ENCODE results near the gene ATP6V0D1.

ATP6V0D1 gene

DNA sequence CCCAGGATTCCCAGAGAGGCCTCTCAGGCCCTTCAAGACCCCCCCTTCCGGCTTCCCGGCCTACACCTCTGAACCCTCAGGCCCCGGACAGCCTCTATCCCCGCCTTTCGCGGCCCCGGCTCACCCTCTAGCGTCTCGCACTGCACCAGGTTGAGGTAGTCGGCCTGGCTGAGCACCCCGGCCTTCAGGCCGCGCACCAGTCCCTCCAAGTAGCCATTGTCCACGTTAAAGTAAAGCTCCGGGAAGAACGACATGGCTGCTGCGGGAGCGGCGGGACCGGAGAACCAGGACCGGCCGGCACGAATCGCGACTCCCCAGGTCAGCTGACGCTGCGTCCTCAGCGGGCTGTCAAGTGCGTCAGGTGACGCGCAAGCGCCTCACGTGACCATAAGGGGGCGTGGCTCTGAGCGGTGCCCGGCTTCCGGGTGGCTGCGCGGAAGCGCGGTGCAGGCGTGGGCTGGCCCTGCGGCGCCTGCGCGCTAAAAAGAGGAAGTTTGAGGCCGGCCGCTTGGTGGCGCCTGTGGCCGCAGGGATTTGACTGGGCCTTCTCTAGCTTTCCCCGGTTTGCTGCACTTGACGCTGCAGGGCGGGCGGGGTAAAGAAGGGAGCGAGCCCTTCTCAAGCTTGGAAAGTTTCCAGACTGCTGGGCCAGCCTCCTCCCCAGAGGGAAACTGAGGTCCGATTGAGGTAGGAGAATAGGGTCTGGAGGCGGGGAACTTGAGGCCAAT is at the start of gene ATP6V0D1:
ATP6V0D1 (minus strand) TSS at position 325 of the 728 bp plus-strand sequence; CDS start at position 254, 71 bp downstream.
- Mint-ChIP-seq H3K27ac (peak within 1 kb of the TSS; percentile 100), H3K36me3 (ENCODE audit: low read depth) (peaks cover 6% of the 10 kb centered on the region), H3K4me1 (peaks cover 33% of the 10 kb centered on the region), H3K27me3 (ENCODE audit: low read depth, poor library complexity) (no peaks in the 10 kb centered on the region), H3K9me3 (no peaks in the 10 kb centered on the region), H3K4me3 (peak within 1 kb of the TSS; percentile 100)
- DNase-seq: peak; percentile 100
- TF ChIP-seq, protein P1, sequence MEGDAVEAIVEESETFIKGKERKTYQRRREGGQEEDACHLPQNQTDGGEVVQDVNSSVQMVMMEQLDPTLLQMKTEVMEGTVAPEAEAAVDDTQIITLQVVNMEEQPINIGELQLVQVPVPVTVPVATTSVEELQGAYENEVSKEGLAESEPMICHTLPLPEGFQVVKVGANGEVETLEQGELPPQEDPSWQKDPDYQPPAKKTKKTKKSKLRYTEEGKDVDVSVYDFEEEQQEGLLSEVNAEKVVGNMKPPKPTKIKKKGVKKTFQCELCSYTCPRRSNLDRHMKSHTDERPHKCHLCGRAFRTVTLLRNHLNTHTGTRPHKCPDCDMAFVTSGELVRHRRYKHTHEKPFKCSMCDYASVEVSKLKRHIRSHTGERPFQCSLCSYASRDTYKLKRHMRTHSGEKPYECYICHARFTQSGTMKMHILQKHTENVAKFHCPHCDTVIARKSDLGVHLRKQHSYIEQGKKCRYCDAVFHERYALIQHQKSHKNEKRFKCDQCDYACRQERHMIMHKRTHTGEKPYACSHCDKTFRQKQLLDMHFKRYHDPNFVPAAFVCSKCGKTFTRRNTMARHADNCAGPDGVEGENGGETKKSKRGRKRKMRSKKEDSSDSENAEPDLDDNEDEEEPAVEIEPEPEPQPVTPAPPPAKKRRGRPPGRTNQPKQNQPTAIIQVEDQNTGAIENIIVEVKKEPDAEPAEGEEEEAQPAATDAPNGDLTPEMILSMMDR (IDR thresholded peaks at IDR 0.05): peak; percentile 85

DNA sequence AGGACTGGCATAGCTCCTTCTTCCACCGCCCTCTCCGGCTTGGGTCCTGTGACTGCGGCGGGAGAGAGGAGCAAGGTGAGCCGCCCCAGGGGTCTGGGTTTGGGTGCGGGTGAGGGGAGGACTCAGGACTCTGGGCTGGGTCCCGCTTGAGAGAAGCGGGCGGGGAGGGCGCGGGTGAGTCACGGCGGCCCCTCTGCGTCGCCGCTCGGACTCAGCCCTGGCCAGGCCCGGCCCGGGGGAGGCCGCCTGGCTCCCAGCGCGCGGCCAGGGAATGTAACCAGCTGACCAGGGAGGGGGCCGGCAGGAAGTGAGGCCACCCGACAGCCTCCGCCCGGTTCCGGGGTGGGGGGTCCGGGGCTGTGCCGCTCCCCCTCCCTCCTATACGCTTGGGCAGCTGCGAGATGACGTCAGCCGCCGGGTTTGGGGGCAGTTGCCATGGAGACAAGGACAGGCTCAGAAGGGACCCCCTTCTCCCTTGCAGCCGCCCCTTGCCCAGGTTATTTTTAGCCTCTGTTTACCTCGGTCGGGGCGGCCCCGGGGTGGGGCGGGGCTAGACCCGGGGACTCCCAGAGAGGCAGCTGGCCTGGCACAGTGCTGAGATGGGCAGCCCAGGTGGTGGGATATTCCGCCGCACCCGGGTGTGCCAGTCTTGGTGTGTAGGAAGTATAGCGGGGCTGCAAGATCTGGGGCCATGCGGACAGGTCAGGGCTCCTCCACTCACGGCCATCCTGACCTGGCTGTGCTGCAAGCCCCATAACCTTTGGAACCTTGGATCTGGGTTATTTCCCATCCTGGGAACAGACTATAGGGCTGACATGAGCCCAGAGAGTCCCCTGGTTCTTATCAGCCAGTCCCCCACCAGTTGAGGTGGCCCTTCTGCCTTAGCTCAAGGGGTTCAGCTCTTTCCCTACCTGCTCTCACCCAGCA is 49.3 kb upstream of the ATP6V0D1 start:
- H3K4me3 Mint-ChIP-seq: peak overlapping the region; percentile 92
- H3K4me1 Mint-ChIP-seq: peaks cover 49% of the 10 kb centered on the region
- H3K27ac Mint-ChIP-seq: no peak overlapping the region
- peaks cover 71% of the 10 kb centered on the region for H3K27me3 Mint-ChIP-seq (ENCODE audit: low read depth, poor library complexity)
- H3K36me3 Mint-ChIP-seq (ENCODE audit: low read depth): peaks cover 8% of the 10 kb centered on the region
- no peaks in the 10 kb centered on the region for H3K9me3 Mint-ChIP-seq
- TF ChIP-seq, protein P1 (IDR thresholded peaks at IDR 0.05): no peak
- peak; percentile 68 for DNase-seq

DNA sequence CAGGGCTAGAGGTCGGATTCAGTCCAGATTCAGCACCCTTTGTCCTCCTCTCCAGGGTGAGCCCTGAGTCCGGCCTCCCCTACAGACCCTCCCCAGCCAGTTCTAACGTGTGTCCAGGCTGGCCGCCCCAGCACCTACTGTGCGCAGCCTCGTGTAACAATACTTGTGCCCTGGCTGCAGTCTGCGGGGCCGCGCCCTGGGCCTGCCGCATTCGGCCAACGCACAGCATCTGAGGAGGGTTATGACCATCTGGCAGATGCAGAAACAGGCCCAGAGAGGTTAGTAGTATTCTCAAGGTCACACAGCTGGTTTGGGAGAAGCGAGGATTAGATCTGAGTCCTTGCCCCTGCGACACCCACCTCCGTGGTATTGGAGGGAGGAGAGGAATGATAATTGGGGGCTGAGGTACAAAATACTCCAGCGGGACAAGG is 48.6 kb upstream of the ATP6V0D1 start:
- peak overlapping the region; percentile 67 for H3K27ac Mint-ChIP-seq
- peaks cover 72% of the 10 kb centered on the region for H3K27me3 Mint-ChIP-seq (ENCODE audit: low read depth, poor library complexity)
- H3K4me3 Mint-ChIP-seq: peak overlapping the region; percentile 92
- TF ChIP-seq, protein P1 (IDR thresholded peaks at IDR 0.05): no peak
- peaks cover 8% of the 10 kb centered on the region for H3K36me3 Mint-ChIP-seq (ENCODE audit: low read depth)
- peaks cover 49% of the 10 kb centered on the region for H3K4me1 Mint-ChIP-seq
- no peaks in the 10 kb centered on the region for H3K9me3 Mint-ChIP-seq
- DNase-seq: no peak

DNA sequence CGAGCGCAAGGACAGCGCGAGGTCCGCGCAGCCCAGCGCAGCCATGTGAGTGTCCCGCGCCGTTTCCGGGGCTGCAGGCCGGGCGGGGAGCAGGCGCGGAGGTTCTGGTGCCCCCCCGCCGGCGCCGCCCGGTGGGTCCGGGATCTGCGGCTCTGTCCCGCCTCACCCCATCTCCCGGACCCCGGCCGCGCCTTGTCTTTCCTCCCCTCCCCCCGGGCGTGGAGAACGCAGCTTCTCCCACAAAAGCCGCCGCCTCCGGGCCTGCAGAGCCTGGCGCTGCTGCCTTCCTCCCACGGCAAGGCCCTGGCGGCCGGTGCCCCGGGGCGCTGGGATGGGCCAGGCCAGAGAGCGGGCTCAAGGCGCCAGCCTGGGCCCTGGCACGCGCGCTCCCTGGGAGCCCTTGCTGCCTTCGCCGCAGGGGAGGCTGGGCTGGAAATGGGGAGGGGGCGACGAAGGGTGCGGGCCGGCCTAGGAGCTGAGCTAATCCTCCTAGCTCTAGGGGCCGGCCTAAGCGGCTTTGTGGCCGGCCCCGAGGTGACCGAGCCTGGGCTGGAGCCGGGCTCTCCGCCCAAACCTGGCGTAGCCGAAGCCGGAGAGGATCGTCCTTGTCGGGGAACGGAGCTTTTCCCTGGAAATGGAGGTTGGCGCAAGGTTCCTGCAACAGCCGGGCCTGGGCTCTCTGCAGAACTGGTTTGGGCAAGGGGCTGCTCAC is 48.1 kb upstream of the ATP6V0D1 start:
- TF ChIP-seq, protein P1 (IDR thresholded peaks at IDR 0.05): no peak
- no peaks in the 10 kb centered on the region for H3K9me3 Mint-ChIP-seq
- DNase-seq: peak; percentile 54
- peak overlapping the region; percentile 92 for H3K4me3 Mint-ChIP-seq
- peaks cover 8% of the 10 kb centered on the region for H3K36me3 Mint-ChIP-seq (ENCODE audit: low read depth)
- no peak overlapping the region for H3K27ac Mint-ChIP-seq
- peaks cover 49% of the 10 kb centered on the region for H3K4me1 Mint-ChIP-seq
- peaks cover 71% of the 10 kb centered on the region for H3K27me3 Mint-ChIP-seq (ENCODE audit: low read depth, poor library complexity)

DNA sequence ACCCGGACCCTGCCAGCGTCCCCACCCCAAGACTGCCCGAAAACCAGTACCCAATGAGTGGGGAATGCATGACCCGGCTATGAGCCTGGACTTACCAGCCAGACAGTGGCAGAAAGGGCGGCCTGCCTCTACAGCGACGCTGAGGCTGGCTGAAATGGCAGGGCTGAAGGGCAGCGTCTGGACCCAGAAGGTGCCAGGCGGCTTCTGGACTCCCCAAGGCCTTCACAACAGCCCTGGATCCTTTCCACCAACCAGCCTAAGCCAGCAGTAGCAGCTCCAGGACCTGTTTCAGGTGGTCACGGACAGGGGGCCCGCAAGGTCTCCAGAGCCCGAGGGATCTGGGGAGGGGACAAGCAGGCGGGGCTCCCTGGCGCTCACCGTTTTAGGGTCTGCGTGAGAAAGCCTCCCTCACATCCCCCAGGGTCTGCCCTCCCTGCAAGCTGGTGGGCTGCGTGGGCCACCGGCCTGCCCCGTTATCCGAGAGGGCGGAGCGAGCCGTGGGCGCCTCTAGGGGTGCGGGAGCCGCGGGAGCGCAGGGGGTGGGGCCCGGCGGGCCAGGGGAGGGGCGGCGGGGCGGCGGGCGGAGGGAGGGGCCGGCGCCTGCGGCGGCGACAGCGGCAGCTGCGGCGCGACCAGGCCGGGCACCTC is 47.4 kb upstream of the ATP6V0D1 start, which contains the start of gene RIPOR1:
RIPOR1 (plus strand) TSS at position 608 of the 648 bp plus-strand sequence. CDS start 9,618 bp downstream, outside the sequence.
- DNase-seq: peak; percentile 76
- Mint-ChIP-seq H3K27ac (peak within 1 kb of the TSS; percentile 67), H3K4me1 (peaks cover 46% of the 10 kb centered on the region), H3K27me3 (ENCODE audit: low read depth, poor library complexity) (peaks cover 71% of the 10 kb centered on the region), H3K36me3 (ENCODE audit: low read depth) (peaks cover 5% of the 10 kb centered on the region), H3K4me3 (peak within 1 kb of the TSS; percentile 92), H3K9me3 (no peaks in the 10 kb centered on the region)
- TF ChIP-seq, protein P1 (IDR thresholded peaks at IDR 0.05): no peak

Data from nephron progenitor cell (in vitro differentiated cells).